CD4-positive, alpha-beta T cell treated with Interleukin-2 at 100 ng/mL for 4 hours (primary cell): ENCODE data around the gene HOXC11.

Experiments
- DNase-seq: peaks from one replicate; pipeline ENCODE4 v3.0.0-alpha.2; 2020; ENCODE audit warnings: low spot score

HOXC11 gene

DNA sequence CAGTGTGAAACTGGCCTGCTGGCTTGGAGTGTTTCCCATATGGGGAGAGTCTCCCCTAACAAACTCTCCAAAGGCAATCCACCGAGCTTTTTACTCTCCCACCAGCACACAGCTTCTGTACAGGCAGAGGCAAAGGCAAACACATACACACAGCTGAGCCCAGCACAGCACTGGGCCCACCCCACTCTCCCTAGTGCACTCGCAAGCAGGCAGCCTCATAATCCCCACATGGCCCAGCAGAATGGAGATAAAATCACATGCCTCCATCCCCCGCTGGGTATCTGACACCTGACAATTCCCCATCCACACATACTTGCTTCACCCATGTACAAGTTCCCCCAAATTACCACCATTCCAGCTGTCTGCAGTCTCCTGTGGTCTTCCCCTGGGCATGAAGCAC, 14.8 kb upstream of the HOXC11 start:
- no peak for DNase-seq

DNA sequence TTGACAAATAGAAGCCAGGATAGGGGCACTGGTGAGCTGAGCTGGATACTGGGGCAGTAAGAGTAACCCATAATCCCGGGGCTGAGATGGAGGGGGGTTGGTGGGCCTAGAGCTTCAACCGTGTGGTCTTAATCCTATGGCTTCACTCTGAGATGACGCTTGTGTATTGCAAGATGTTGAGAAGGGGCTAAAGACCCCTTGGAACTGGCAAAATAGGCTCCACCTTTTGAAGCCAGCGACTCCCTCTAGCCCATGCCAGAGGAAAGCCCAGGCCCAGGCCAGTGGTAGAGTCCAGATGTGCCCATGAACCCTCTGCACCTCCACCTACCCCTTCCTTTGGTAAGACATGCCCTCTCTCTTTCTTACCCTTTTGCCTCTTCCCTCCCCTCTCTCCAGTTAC, 13.6 kb upstream of the HOXC11 start:
- DNase-seq = no peak

DNA sequence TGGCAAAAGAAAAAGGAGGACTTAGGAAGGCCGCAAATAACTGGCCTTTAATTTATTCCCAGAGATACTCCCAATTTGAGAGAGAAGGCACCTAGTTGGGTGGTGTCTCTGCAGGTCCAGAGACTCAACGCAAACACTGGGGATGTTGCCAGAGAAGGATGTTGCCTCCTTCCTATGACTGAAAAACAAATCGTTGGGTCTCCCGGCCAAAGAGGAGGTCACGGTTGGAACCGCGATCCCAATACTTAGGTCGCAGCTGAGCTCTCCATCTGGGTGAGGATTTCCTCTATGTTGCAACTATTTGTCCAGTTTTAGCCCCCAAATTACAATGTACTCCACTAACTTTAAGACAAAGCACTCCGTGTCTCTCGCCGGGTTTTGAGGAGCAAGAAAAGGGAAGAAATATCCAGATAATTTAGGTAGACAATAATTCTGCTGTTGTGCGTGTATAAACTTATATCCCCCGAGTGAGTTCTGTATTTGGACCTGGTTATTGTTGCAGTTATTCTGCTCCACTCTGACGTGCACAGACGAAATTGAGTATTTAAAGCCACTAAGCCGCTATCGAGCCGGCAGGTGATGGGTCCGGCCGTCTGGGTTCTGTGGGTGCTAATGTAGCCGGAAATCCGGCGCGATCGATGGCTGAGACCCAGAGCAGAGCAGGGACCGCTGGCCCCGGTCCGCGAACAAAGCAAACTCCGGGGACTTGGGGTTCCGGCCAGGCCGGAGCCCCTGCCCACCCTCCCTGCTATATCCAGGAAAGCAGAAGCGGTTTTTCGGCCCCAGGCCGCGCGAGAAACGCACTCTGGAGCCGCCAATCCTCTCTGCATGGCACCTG, 12.5 kb upstream of the HOXC11 start:
- no peak for DNase-seq

DNA sequence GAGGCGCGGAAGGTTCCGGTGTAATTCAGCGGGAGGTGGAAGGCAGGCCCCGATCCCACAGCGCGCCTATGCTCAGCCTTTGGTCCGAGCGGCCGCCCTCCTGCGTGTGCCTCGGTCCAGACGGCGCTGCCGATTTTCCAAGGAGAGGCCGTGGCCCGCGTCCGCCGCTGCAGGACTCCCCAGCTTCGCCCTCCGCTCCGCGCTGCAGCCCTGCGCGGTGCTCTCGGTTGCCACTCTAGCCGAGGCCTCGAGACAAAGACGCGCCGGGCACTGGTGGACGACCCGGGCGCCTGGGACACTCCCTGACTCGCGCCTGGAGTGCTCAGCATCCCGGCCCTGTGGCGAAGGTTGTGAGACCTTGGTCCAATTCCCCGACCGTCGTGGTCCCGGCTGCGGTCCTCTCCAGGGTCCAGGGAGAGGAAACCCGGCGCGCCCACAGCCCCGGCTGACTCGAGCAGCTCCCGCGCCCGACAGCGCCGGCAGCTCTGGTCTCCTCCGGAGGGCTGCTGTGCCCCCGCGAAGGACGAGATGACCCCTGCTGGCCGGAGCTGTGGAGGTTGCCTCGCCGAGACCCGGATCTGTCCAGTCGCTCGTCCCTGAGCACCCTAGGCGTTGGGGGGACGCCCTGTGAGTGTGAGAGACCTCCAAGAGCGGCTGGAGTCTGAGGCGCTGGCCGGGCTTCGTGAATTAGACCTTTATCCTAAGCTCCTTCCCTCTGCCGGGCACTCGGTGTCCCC, 11.7 kb upstream of the HOXC11 start:
- DNase-seq = no peak

DNA sequence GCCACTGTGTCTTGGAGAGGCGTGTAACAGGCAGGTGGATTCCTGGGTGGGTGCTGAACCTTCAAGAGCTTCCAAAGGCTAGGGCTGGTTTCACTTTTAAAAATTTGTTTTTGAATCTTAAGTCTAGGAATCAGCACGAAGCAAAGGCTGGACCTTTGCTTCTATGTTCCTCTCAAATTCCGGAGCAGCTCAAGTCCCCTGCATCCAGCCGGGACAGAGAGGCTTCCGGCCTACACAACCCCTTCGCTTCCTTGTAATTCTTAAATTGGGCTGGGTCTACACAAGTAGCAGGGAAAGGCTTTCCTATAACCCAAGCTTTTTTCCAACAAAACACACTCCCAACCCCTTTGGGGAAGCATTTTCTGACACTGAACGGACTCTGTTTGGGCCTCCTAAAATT, 9.9 kb upstream of the HOXC11 start:
- DNase-seq = no peak

DNA sequence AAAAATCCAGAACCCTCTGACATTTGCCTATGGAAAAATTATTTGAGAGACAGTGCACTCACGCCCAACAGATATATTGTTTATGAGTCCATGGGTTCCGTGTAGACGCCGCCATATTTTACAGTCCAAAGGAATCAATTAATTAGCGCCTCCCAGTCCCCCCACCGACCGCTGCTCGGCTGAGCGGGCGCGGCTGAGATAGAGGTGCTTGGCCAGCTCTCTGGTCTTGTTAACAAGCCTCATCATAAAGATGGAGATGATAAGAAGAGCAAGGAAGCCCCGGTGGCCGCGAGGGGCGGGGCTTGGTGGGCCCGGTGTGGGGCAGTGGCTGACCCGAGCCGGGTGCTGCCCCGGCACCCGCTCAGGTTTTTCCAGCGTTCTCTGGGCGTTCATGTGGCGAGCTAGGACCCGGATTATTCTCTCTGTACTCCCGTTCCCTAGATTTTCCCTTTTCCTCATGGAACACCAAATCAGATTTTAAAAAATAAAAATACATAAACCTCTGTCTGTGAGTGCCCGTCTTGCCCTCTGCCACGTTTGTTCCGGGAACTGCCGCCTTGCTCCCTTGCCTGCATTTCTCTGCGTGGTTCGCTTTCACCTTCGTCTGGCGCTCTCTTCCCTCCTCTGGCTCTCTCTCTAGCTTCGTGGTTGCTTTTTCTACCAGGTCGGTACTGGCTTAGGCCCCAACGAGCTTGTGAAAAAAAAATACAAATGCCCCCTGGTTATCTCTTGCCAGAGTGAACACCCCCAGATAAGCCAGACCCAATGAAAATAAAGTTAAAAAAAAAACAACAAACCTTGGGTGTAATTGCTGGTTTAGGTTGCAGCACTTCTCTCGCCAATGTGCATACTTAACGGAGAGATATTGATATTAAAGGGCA, 9.3 kb upstream of the HOXC11 start:
- no peak for DNase-seq

DNA sequence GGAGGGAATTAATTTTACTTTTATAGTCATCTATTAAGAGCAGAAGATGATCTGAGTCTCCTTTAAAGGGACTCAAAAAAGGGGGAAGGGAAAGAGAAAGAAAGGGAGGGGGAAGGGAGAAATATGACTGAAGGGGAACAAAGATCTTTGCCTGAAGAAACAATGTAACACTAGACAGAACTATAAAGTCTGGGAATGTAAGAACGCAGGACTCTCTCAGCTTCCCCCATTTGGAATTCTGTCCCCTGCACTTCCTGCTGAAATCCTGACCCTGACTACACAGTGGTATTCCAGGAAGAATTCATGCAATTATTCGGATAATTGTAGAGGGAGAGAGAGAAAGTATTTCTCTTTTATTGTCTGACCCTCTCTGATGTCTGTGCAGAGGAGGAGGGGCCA, 8.6 kb upstream of the HOXC11 start:
- no peak for DNase-seq

DNA sequence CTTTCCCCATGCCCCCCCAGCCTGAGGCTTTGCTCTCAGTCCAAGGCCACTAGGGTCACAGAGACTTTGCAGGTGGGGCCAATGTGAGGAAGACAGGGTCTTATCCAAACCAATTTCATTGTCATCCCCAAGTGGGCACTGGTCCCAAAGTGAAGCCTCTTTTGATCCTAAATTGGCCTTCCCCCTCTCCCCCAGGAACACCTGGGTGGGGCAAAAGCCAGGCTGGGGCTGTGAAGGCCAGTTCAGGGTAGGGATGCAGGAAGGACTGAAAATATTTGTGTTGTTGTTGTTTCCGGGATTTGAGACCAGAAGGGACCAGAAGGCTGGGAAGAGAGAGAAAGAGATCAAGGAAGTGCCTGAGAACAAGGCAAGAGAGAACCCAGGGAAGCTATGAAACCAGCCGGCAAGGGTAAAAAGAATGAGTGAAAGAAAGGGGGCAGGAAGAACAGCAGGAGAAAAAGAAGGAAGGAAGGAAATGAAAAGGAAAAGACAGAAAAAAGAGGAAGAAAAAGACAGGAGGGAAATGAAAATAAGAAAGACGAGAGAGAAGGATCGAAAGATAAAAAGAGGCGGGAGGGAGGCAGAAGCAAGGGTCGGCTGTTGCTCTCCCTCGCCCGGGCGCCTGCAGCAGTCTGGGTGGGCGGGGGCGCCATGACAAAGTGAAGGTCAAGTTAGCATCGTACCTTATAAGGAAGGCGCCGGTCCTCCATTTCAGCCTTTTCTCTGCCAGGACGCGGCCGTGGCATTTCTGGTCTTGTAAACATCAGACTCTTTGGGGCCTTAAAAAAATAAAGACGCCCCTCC, 7.4 kb upstream of the HOXC11 start:
- DNase-seq = no peak

DNA sequence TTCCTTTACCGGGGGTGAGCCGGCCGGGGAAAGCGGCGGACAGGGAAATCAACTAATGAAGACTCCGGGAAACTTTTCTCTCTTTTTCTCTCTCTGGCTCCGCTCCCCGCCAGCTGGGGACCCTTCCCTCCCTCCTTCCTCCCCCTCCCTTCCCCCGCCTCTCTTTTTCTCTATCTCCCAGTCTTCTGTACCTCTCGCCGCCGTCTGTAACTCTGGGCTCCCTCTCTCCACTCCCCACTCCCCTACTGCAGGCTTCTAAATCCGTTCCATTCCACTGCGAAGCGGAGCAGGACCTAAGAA, 6.9 kb upstream of the HOXC11 start:
- no peak for DNase-seq

DNA sequence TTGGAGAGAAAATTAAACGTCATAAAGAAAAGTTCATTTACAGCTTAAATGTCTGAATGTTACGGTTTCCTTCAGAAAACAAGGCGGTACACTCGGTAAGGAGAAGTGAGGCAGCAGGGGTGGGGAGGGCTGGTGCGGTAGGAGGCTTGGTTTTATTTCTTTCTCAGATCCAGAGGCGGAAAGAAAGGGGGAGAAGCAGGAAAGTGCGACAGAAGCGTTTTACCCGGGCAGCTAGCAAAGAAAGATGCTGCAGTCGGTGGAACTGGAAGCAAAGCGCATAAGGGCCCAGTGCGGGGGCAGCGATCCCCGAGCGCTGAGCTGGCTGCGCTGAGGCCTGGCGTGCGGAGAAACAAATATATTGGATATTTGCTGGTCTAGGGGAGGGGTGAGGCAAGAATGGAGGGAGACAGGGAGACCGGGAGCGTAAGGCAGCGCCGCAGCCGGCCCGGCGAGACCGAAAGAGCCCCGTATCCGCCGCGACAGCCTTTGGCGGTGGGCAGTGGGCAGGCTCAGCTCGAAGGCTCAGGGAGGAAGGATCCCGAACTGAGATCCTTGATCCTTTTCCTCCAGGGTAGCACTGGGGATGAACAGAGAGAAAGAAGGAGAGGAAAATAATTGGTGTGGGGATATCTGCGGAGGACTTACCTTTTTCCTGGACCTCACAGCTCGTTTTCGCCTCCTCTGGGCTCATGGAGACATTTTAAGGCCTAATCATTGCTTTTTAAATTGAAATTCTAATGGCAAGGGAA, 6.4 kb upstream of the HOXC11 start:
- no peak for DNase-seq

DNA sequence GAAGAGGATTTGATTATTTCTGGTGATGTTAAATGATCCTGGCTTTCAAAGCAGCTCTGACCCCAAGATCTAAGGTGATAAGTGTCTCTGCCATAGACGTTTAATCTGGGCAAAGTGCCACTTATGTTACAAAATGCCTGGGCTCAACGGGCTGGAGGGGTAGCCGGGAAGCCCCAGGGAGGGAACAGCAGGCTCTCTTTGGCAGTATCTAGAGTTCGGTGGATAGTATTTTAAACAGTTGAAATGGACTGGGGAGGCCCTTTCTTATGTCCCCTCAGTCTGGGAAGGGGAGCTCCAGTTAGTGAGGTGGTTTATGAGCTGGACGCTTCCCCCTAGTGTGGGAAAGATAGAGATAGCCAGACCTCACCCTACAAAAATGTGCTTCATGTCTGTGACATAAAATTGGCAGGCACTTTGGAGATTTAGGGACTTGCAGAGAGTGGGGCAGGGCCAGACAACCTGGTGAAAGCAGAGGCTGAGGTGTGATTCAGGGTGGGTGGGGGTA, 5.5 kb upstream of the HOXC11 start:
- no peak for DNase-seq

DNA sequence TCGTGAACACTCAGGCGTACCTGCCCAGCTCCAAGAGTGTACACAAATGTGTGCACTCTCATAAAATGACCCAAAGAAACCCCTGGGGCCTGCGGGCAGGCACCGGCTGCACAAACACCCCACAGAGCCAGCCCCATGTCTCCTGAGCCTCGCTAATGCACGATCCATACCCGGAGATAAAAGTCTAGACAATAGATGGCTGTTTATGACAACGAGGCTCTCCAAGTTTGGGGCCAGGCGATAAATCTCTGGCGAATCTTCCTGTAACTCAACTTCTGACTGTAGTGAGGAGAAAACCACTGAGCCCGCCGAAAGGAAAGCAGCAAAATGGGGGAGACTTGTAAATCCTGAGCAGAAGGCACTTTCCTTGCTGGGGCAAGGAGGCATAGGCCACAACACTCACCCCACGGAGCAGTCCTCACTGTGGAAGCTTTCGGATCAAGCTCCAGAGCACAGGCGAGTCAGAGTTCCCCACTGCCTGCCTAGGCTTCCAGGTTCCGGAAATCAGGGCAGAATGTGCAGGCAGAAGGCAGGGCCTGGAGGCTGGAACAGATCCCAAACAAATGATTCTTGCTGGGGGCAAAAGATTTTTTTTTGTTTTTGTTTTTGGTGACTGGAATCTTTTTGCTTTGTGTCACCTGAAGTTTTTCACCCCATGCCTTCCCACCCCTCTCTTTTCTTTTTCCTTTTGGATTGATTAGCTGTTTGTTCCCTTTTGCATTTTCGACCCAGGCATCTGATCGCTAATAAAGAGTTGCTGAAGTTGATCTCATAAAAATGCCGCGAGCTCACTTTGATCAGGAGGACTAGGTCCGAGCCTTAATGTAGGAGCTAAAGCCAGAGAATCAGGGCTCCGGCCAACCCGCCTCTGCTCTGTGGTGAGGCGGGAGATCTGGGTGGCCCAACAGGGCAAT, 4.5 kb upstream of the HOXC11 start:
- no peak for DNase-seq

DNA sequence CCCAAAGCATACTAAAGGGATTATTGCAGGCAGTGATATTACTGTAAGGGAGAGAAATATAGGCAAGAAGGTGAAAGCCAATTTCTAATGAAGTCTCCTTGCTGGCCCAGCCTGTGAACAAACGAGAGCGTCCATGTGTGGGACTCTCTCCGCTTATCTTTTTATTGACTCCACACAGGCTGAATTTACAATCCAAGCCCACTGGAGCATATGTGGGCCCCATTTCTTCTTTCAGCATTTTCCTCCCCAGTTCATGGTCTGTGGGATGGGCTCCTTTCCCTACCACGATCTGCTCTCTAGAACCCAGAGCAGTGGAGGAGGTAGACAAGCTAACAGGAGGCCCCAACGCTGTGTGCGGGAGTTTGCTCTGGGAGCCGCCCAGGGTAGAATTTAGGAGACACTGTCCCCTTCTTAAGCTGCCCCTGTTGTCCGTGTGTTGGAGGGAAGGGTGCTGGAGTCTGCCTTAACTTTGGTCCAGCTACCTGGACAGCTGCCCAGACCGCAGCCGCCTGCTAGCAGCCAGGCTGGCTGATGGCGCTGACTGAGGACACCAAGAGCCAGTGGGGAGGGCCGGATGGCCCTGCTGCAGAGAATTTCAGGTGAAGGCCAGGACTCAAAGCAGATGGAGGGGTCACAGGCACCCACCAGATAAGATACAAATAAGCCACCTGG, 3.2 kb upstream of the HOXC11 start:
- DNase-seq = no peak

DNA sequence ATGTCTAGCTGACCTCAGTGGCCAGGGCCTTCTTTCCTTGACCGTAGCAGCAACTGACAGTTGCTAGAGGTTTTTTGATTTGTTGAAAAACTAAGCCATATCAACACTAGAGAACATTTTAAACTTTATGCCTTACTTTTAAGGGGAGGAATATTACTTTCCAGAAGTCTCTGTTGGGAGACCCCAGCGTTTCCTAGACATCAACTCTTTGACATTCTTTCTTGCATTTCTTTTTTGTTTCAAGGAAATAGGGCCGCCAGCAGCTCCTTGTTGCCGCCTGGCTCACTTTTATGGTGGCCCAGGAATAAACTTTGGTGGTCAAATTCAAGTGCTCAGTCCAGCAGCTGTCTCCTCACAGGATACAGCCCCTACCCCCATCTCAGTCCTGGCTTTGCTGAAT, 2.5 kb upstream of the HOXC11 start:
- no peak for DNase-seq

DNA sequence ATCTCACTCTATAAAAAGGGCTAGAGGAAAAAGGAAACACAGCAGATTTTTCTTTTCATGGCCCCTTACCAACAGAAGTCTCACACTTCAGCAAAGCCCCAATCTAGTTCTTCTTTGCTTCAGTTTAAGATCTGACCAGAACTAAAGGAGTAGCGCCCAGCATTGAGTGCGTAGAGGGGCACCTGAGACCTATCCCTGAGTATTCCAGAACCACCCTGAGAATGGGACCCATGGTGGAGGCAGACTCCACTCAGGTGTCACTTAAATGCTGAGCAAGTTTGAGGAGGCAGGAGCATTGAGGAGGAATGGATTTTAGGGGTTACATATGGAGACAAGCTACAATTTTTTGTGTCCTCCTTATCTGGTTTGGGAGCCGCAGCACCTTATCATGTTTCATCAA, 1.8 kb upstream of the HOXC11 start:
- no peak for DNase-seq

DNA sequence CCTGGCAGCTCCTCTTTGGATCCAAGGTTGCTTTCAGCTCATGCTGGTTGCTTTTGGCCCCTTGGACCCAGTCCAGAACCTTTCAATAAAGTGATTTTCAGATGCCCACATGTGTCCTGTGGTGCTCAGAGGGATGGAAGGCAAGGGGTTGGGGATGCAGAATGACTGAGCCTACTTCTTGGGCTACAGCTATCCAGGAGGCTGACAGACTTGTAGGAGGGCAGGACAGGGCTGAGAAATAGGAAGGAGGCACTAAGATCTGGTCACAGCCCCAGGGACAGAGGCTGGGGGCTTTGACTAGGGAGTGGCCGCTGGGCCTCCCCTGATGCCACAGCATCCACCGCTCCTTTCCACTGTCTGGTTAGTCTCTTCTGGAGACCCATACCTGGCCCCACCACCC, 1.2 kb upstream of the HOXC11 start:
- DNase-seq = no peak

DNA sequence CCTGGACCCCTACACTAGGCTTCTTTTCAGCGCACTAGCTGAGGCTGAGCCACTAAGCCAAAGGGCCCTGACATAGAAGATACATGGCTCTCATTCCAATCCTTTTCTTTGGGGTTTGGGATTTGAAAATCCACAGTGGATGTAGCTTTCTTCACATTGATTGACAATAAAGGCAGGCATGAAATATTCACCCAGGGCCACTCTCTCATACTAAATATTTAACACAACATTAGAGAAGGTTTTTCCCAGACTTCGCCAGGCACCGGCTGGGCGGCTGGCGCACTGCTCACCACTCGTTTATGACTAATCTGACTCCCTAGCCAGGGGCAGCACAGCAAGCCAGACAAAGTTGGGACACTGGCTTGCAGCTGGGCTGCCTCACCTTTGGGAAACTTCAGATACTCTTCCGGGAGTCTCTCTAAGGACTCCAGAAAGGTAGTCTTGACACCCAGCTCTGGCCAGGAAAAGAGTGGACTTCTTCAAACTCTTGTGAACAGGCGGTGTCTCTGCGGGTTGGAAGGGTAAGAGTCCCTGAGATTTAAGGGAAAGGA, 699 bp upstream of the HOXC11 start:
- no peak for DNase-seq

DNA sequence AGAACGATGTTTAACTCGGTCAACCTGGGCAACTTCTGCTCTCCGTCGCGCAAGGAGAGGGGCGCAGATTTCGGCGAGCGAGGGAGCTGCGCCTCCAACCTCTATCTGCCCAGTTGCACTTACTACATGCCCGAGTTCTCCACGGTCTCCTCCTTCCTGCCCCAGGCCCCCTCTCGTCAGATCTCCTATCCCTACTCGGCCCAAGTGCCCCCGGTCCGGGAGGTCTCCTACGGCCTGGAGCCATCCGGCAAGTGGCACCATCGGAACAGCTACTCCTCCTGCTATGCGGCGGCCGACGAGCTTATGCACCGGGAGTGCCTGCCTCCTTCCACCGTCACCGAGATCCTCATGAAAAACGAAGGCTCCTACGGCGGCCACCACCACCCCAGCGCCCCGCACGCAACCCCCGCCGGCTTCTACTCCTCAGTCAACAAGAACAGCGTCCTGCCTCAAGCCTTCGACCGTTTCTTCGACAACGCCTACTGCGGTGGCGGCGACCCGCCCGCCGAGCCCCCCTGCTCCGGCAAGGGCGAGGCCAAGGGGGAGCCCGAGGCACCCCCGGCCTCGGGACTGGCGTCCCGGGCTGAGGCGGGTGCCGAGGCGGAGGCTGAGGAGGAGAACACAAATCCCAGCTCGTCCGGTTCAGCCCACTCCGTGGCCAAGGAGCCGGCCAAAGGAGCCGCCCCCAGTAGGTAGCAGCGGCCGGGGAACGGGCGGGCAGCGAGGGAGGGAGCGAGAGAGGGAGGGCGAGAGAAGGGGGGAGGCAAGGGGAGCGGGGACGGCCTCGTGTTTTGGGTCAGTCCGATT, 513 bp downstream of the HOXC11 start:
- DNase-seq = no peak
